ENCODE measurements around the gene ACVRL1.

The ACVRL1 gene

GRCh38 chr12:51873251-51873994 is 33.9 kb upstream of the ACVRL1 start:
- TF ChIP-seq CREB1 (IDR thresholded peaks at IDR 0.05; ENCODE audit: low read depth) (no peak), EGR1 (IDR thresholded peaks at IDR 0.05) (no peak), YY1 (IDR thresholded peaks at IDR 0.05; ENCODE audit: low read depth) (no peak), EP300 (IDR thresholded peaks at IDR 0.05; ENCODE audit: borderline replicate concordance) (no peak), TAF1 (IDR thresholded peaks at IDR 0.05; ENCODE audit: low read depth) (no peak), REST (IDR thresholded peaks at IDR 0.05; ENCODE audit: low read depth) (no peak), ZBTB7A (IDR thresholded peaks at IDR 0.05; ENCODE audit: low read depth) (no peak)

DNA sequence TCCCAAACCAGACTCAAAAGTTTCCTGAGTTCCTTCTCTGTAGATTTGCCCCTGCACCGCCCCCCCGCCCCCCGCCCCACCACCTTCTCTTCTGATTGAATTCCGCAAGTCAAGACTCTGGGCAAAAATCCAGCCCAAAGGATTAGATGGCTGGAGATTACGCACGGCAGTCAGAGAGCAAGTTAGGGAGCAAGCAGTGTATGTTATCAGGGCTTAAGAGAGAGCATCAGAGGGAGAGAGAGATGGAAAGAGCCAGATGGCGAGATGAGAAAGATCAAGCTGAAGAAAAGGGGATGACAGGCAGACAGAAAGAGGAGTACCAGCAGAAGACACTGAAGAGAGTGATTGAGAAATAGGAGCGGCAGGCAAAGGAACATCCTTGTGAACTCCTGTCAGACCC is 33.3 kb upstream of the ACVRL1 start:
- no peak for TF ChIP-seq FOXM1 (IDR thresholded peaks at IDR 0.05; ENCODE audit: borderline replicate concordance, low read depth)
- TF ChIP-seq EP300 (IDR thresholded peaks at IDR 0.05; ENCODE audit: borderline replicate concordance): no peak
- no peak for TF ChIP-seq TEAD4 (IDR thresholded peaks at IDR 0.05)
- no peak for TF ChIP-seq ZBTB7A (IDR thresholded peaks at IDR 0.05; ENCODE audit: low read depth)
- no peak for TF ChIP-seq REST (IDR thresholded peaks at IDR 0.05; ENCODE audit: low read depth)
- TF ChIP-seq CEBPB (IDR thresholded peaks at IDR 0.05): no peak
- TF ChIP-seq, protein P1, sequence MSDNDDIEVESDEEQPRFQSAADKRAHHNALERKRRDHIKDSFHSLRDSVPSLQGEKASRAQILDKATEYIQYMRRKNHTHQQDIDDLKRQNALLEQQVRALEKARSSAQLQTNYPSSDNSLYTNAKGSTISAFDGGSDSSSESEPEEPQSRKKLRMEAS (IDR thresholded peaks at IDR 0.05): no peak
- no peak for TF ChIP-seq CREB1 (IDR thresholded peaks at IDR 0.05; ENCODE audit: low read depth)
- no peak for TF ChIP-seq TCF12 (IDR thresholded peaks at IDR 0.05; ENCODE audit: low read depth)
- TF ChIP-seq NFIC (IDR thresholded peaks at IDR 0.05): no peak

DNA sequence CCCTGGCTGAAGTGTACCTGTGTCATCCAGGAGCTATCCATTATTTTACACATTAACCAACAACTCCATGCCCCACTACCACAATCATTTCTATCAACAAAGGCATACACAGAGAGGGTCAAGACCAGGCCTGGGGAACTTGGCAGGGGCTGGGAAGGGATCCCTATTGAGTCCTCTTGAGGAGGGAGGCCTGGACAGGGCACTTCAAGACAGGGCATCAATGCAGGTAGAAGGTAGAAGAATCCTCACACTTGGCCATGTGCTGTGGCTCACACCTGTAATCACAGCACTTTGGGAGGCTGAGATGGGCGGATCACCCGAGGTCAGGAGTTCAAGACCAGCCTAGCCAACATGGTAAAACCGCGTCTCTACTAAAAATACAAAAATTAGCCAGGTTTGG is 32.8 kb upstream of the ACVRL1 start:
- TF ChIP-seq RAD21 (IDR thresholded peaks at IDR 0.05; ENCODE audit: low read depth) (no peak), CEBPB (IDR thresholded peaks at IDR 0.05) (no peak), EP300 (IDR thresholded peaks at IDR 0.05; ENCODE audit: borderline replicate concordance) (no peak), TEAD4 (IDR thresholded peaks at IDR 0.05) (no peak), NFIC (IDR thresholded peaks at IDR 0.05) (no peak), TAF1 (IDR thresholded peaks at IDR 0.05; ENCODE audit: low read depth) (no peak), FOXM1 (IDR thresholded peaks at IDR 0.05; ENCODE audit: borderline replicate concordance, low read depth) (no peak), CREB1 (IDR thresholded peaks at IDR 0.05; ENCODE audit: low read depth) (no peak), TCF12 (IDR thresholded peaks at IDR 0.05; ENCODE audit: low read depth) (no peak), REST (IDR thresholded peaks at IDR 0.05; ENCODE audit: low read depth) (no peak), EGR1 (IDR thresholded peaks at IDR 0.05) (no peak), YY1 (IDR thresholded peaks at IDR 0.05; ENCODE audit: low read depth) (no peak), ZBTB7A (IDR thresholded peaks at IDR 0.05; ENCODE audit: low read depth) (no peak)
- TF ChIP-seq, protein P1 (IDR thresholded peaks at IDR 0.05): no peak
- TF ChIP-seq, protein P2, sequence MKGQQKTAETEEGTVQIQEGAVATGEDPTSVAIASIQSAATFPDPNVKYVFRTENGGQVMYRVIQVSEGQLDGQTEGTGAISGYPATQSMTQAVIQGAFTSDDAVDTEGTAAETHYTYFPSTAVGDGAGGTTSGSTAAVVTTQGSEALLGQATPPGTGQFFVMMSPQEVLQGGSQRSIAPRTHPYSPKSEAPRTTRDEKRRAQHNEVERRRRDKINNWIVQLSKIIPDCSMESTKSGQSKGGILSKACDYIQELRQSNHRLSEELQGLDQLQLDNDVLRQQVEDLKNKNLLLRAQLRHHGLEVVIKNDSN (IDR thresholded peaks at IDR 0.05): no peak

DNA sequence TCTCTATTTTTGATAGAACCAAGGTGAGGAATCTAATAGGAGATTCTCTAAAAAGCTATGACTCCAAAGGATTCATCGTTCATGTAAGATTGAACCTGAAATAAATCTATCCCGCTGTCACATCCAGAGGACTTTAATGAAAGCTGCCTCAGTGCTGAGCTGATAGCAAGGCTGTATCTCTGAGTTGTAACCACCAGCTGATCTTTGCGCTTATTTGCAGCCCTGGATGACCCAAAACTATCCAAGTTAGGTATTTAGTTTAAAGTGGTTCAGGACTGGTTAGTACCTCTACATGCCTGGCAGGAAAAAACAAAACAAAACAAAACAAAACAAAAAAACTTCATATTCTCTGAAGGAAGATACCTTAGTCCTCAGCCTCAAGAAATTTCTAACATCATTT is 28.2 kb upstream of the ACVRL1 start:
- TF ChIP-seq CEBPB (IDR thresholded peaks at IDR 0.05): no peak

DNA sequence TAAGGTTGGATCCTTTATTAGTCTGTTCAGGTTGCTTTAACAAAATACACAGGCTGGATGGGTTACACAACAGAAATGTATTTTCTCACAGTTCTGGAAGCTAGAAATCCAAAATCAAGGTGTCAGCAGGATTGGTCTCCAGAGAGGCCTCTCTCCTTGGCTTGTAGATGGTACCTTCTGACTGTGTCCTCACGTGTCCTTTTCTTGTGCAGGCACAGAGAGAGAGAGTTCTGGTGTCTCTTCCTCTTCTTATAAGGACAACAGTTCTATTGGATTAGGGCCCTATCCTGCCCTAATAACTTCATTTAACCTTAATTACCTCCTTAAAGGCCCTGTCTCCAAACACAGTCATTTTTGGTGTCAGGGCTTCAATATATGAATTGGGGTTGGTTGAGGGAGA is 24.0 kb upstream of the ACVRL1 start:
- TF ChIP-seq NFIC (IDR thresholded peaks at IDR 0.05) (no peak), TCF12 (IDR thresholded peaks at IDR 0.05; ENCODE audit: low read depth) (no peak), ZBTB7A (IDR thresholded peaks at IDR 0.05; ENCODE audit: low read depth) (no peak), FOXM1 (IDR thresholded peaks at IDR 0.05; ENCODE audit: borderline replicate concordance, low read depth) (no peak), TEAD4 (IDR thresholded peaks at IDR 0.05) (no peak), REST (IDR thresholded peaks at IDR 0.05; ENCODE audit: low read depth) (no peak), CREB1 (IDR thresholded peaks at IDR 0.05; ENCODE audit: low read depth) (no peak), YY1 (IDR thresholded peaks at IDR 0.05; ENCODE audit: low read depth) (no peak), EGR1 (IDR thresholded peaks at IDR 0.05) (no peak), TAF1 (IDR thresholded peaks at IDR 0.05; ENCODE audit: low read depth) (no peak), CEBPB (IDR thresholded peaks at IDR 0.05) (no peak), EP300 (IDR thresholded peaks at IDR 0.05; ENCODE audit: borderline replicate concordance) (no peak), RAD21 (IDR thresholded peaks at IDR 0.05; ENCODE audit: low read depth) (no peak)
- TF ChIP-seq, protein P1 (IDR thresholded peaks at IDR 0.05): no peak
- TF ChIP-seq, protein P2 (IDR thresholded peaks at IDR 0.05): no peak

Measured in Ishikawa (cell line).